HepG2 (cell line): ENCODE data around the gene PARP3. TPM values are rescaled to one million over a fixed set of nuclear protein-coding genes. Genes with fewer than 3 reads are reported as not detected.

Source experiments
- GTF2F1 ChIP-seq: fragments of 150-350 bp; IDR thresholded peaks from 2 replicates; pipeline ENCODE4 v1.6.1; 2014; ENCODE audit warnings: low read length
- POLR2G ChIP-seq: fragments of 200-400 bp; formaldehyde crosslinking; IDR thresholded peaks from 2 replicates; pipeline ENCODE4 v1.6.1; 2018; ENCODE audit warnings: mild to moderate bottlenecking, low read depth, low read length, moderate library complexity
- PTBP1 ChIP-seq: fragments of 200-400 bp; formaldehyde crosslinking; IDR thresholded peaks from 2 replicates; pipeline ENCODE4 v1.6.1; 2018; ENCODE audit warnings: low read length, low read depth; ENCODE audit not compliant: poor library complexity, severe bottlenecking
- TIGD3 ChIP-seq: sonication (generic); formaldehyde crosslinking; IDR thresholded peaks from 2 replicates; pipeline ENCODE4 v1.5.1; 2020; ENCODE audit warnings: mild to moderate bottlenecking, missing genetic modification reagents, borderline replicate concordance
- ZNF318 ChIP-seq: sonication (generic); formaldehyde crosslinking; IDR thresholded peaks from 2 replicates; pipeline ENCODE4 v1.4.0; 2020; ENCODE audit warnings: mild to moderate bottlenecking, missing genetic modification reagents
- ZNF784 ChIP-seq: sonication (generic); formaldehyde crosslinking; IDR thresholded peaks from 2 replicates; pipeline ENCODE4 v1.5.1; 2020; ENCODE audit warnings: missing genetic modification reagents, mild to moderate bottlenecking, borderline replicate concordance
- polyA plus RNA-seq, 8 experiments: library from polyadenylated mRNA; depleted of rRNA in 3 of 8; stranded (reverse) in 7 of 8; unstranded in 1 of 8; fragments of >200 nt; fragmentation: Illumina TruSeq in 4 of 8; extraction: Trizol in 4 of 8; gene quantifications; 2 replicates each; pipeline versions ENCODE4 v1.2.1 to v1.2.3, GENCODE V29; 2011 to 2016; ENCODE audit warnings: low read depth in 4 of 8, missing spikeins in 1 of 8, mixed read lengths in 1 of 8; ENCODE audit not compliant: insufficient read depth in 1 of 8
- total RNA-seq, 5 experiments: library from RNA; depleted of rRNA; stranded (reverse); fragments of >200 nt; fragmentation: Illumina TruSeq; extraction: Trizol; gene quantifications; 2 replicates each; pipeline ENCODE4 v1.2.3, GENCODE V29; 2016; ENCODE audit warnings: low read depth in 1 of 5

PARP3 gene
- total and polyA plus RNA-seq, 2 of the 13 experiments (the other 11 are each of a cell fraction or from before 2014, with no cell fraction given) = 11.2 to 21.5 TPM

GRCh38 chr3:51945926-51946705 is 4.0 kb downstream of the PARP3 start (continued):
- TF ChIP-seq ZNF318 (CRISPR knock-in tag) (no peak), ZNF784 (CRISPR knock-in tag) (no peak), GTF2F1 (no peak), PTBP1 (no peak), TIGD3 (CRISPR knock-in tag) (no peak), POLR2G (no peak)
- TF ChIP-seq, all 625 proteins: peak for 0
